RWPE1 (cell line): ENCODE data around the gene SLC30A5.
"Not testable (repeated sequence)": the region's sequence is repeated elsewhere in the genome, so short reads cannot be mapped to it uniquely, and the experiment has no call there.

Source experiments
- CTCF ChIA-PET: fragments of 350-600 bp; sonication (Branson Sonifier 250); formaldehyde crosslinking; extraction: SDS; loops from one replicate; lab custom pipeline; 2021; lab: Yijun Ruan, JAX
- POLR2A ChIA-PET: fragments of 400-600 bp; formaldehyde crosslinking; extraction: SDS; loops from one replicate; lab custom pipeline; 2020; ENCODE audit warnings: antibody characterized with exemption; ENCODE audit not compliant: low non-redundant PET; lab: Yijun Ruan, JAX
- DNase-seq: peaks from one replicate; pipeline ENCODE4 v3.0.0; 2012; ENCODE audit warnings: low spot score
- H3K27ac ChIP-seq: fragments of 450-650 bp; 2 replicates; pipeline ENCODE4 v1.5.1; 2017
- CTCF ChIP-seq: fragments of 450-650 bp; conservative IDR thresholded peaks from 2 replicates; pipeline ENCODE4 v1.5.1; 2017; ENCODE audit warnings: low read depth, mild to moderate bottlenecking

SLC30A5 gene

GRCh38 chr5:69115526-69115925 is 21.7 kb downstream of the SLC30A5 start:
- CTCF ChIA-PET: interaction anchor here (0.6 to 1.6 kb wide), 3 partner anchors 22 to 165 kb away, joined by 3 to 5 read pairs (median 3); partner anchors contain the start of gene SLC30A5
- POLR2A ChIA-PET: no interaction called here
- no peak for TF ChIP-seq CTCF
- DNase-seq: no peak
- no peak overlapping the region for H3K27ac ChIP-seq

GRCh38 chr5:69129413-69129812 is 35.6 kb downstream of the SLC30A5 start:
- no peak overlapping the region for H3K27ac ChIP-seq
- peak; percentile 56 for DNase-seq
- ChIA-PET POLR2A (no interaction called here), CTCF (no interaction called here)
- no peak for TF ChIP-seq CTCF

DNA sequence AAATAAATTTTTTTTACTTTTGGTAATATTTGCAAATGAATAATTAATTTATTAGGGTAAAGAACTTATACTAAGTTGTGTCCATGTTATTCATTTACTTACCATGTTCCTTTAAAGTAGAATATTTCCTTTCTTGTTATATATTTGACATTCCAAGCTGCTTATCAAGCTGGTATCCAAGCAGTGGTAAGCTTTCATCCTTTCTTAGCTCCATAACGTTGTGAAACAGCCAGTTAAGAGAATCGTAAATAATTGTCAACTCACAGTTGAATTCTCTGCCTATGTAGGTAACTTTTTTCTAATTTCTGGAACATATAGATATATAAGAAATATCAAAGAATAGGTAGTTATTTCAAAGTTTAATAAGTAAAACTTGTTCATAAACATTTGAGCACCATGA is 36.4 kb downstream of the SLC30A5 start:
- no peak for TF ChIP-seq CTCF
- H3K27ac ChIP-seq: no peak overlapping the region
- ChIA-PET CTCF (no interaction called here), POLR2A (no interaction called here)
- DNase-seq: no peak

GRCh38 chr5:69131304-69131703 is 37.5 kb downstream of the SLC30A5 start:
- no peak overlapping the region for H3K27ac ChIP-seq
- no peak for DNase-seq
- no peak for TF ChIP-seq CTCF
- ChIA-PET CTCF (no interaction called here), POLR2A (no interaction called here)

DNA sequence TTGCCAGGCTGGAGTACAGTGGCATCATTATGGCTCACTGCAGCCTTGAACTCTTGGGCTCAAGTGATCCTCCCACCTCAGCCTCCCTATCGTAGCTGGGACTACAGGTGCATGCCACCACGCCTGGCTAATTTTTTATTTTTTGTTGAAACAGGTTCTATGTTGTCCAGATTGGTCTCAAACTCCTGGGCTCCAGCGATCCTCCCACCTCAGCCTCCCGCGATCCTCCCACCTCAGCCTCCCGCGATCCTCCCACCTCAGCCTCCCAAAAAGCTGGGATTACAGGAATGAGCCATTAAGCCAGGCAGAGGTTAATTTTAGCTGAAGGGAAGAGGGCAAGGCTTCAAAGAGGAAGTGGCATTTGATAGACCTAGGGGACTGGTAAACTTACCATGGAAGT is 40.3 kb downstream of the SLC30A5 start:
- no peak overlapping the region for H3K27ac ChIP-seq
- TF ChIP-seq CTCF: no peak
- no peak for DNase-seq
- ChIA-PET POLR2A (no interaction called here), CTCF (no interaction called here)

- DNase-seq: no peak
- ChIA-PET POLR2A (no interaction called here), CTCF (no interaction called here)
- TF ChIP-seq CTCF: no peak
- H3K27ac ChIP-seq: no peak overlapping the region
These were observed 42.5 kb downstream of the SLC30A5 start for GRCh38 chr5:69136293-69136692.

DNA sequence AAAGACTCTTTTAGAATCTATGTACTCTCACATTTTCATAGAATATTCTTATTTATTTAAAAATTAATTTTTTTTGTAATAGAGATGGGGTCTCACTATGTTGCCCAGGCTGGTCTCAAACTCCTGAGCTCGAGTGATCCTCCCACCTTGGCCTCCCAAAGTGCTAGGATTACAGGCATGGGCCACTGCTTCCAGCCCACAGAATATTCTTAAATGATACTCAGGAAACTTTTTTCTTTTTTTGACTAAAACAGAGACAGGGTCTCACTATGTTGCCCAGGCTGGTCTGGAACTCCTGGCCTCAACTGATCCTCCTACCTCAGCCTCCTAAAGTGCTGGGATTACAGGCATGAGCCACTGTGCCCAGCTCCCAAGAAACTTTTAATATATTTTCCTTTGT is 43.4 kb downstream of the SLC30A5 start:
- POLR2A ChIA-PET, DNase-seq, CTCF ChIA-PET, H3K27ac ChIP-seq: not testable (repeated sequence)
